DMS53 treated with DMSO at 0.1 percent for 48 hours (cell line): ENCODE results near the gene GPATCH2L.

Experiments used
- DNase-seq: peaks from one replicate; lab custom pipeline; 2025; ENCODE audit not compliant: unreplicated experiment; lab: John Stamatoyannopoulos, UW

The GPATCH2L gene

GRCh38 chr14:76136476-76137110 is 15.1 kb upstream of the GPATCH2L start:
- no peak for DNase-seq

GRCh38 chr14:76138119-76138757 is 13.5 kb upstream of the GPATCH2L start:
- no peak for DNase-seq

DNA sequence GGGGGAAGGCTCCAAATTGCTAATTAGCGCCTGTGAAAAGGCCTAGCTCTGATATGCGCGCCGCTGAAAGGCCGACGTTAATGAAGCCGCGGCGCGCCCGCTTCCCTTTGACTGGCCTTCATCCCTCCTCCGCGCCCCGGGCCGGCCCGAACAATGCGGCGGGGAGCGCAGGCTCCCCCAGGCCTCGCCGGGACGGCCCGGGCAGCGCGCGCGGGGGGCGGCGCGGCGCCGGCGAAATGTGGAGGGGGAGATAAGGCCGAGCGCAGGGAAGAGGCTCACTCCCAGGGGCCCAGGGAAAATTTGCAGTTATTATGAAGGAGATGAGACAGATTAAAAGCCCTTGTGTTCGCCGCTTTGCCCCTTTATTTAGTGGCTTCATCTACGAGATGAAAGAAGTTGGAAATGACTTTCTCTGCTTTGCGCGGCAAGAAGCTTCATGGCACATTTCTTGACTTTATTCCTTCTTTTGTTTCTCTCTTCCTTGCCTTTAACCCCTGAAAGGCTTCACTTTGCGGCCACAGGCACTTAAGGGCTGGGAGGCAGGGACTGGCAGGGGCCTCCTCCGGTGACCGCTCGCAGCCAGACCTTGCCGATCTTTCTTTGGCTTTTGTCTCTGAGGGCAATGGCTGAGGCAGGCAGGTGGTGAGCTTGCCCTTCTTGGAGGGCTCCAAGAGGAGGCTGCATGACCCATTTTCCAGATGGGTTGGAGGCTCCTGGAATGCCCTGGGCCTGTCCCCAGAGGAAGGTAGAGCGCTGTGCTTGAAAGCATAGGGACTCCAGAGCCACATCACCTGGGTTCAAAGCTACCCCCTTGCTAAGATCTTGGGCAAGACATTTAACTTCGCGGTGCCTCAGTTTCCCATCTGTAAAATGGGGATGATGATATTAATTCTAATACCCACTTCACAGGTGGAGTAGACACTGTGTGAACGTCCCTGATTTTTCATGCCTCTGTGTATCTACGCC is 12.7 kb upstream of the GPATCH2L start:
- no peak for DNase-seq

DNA sequence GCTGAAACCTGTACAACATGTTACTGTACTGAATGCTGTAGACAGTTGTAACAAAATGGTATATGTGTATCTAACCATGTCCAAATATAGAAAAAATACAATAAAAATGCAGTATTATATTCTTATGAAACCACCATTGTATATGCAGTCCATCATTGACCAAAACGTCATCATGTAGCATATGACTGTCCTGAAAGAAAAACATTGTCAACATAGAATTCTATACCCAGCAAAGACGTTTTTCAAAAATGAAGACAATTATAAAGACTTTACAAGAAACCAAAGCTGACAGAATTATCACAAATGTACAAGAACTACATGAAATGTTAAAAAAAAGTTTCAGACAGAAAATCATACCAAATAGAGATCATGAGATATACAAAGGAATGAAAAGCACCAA is 8.1 kb upstream of the GPATCH2L start:
- DNase-seq = no peak

GRCh38 chr14:76146976-76147375 is 4.7 kb upstream of the GPATCH2L start:
- no peak for DNase-seq

DNA sequence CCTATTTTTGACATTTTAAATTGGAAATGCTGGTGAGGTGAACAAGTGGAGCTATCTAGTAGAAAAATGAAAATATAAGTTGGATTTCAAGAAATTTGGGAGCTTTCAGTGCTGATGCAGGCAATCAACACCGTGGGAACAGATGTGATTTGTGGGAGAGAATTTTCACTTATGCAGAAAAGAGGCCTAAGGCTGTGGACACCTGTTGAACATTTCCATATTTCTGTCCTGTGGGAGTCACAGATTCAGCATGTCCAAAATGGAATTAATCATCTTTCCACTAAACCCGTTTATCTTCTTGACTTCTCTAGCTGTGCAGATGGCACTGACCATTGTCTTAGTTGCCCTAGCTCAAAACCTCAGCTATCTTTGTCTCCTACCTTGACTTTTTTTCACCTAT is 2.5 kb upstream of the GPATCH2L start:
- no peak for DNase-seq

DNA sequence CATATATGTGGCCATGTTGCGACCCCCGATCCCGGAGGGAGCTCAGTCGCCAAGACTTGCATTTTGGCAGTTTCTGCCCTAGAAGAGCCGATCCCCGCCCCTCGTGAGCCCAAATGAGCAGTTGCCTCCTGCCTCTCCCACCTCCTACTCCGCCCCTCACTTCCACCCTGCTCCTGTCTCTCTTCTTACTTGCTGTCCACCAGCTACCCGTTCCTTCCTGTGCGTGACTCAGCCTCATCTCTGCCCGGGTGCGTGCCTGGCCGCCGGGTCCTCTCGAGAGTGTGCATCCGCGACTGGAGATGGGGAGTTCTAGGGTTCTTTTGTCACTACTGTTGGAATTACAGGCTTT is 585 bp downstream of the GPATCH2L start:
- peak; percentile 12 for DNase-seq

DNA sequence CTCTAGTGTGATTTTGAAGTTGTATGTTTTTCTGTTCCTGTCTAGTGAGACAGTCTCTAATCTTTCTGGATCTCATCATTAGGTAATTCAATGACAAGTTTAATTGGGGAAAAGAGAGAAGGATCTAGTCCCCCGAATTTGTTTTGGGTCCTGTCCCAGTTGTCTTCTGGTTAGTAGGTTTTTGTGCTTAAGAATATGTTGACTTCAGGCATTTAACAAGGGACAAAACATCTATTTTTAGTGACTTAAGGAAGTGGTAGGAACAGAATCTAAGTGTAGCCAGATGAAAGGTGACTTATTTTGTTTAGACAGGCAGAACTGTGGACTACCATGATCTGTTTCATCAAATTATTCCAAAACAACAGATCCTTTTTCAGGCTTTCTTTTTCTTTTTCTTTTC is 2.2 kb downstream of the GPATCH2L start:
- no peak for DNase-seq

DNA sequence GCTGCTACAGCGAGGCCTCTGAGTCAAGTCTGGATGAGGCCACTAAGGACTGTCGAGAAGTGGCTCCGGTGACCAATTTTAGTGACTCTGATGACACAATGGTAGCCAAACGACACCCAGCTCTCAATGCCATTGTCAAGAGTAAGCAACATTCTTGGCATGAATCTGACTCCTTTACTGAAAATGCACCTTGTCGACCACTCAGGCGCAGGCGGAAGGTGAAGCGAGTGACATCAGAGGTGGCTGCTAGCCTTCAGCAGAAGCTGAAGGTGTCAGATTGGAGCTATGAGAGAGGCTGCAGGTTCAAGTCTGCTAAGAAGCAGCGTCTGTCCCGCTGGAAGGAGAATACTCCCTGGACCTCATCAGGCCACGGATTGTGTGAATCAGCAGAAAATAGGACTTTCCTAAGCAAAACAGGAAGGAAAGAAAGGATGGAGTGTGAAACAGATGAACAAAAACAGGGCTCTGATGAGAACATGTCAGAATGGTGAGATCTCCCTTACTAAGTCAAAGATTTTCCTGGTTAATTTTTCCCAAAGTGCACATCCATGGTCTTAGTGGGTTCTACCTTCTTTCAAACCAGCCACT is 2.9 kb downstream of the GPATCH2L start:
- DNase-seq = no peak

- no peak for DNase-seq
Observed at GRCh38 chr14:76163668-76164363, 12.1 kb downstream of the GPATCH2L start.

- DNase-seq = no peak
Observed at GRCh38 chr14:76168531-76168930, 16.8 kb downstream of the GPATCH2L start.

- DNase-seq = no peak
Observed at GRCh38 chr14:76169776-76170175, 18.1 kb downstream of the GPATCH2L start.

- DNase-seq = no peak
Observed at GRCh38 chr14:76174982-76175381, 23.3 kb downstream of the GPATCH2L start.

DNA sequence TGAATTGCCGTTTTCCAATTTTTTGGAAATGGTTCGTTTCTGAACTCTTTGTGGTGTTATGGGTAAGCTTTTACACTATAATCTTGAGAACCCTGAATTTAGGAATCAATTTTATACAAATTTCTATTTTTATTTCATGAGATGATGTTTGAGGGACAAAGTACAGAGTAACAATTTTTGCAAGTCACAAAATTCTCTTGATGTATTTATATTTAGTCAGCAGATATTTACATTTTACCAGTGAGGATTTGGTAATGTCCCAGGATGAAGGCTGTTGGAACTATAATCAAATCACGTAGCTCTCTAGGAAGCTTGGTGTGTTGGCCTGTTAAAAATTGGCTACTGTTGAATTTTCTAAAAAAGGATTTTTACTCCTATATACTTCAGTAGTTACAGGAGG is 24.2 kb downstream of the GPATCH2L start:
- no peak for DNase-seq

GRCh38 chr14:76181546-76181945 is 29.8 kb downstream of the GPATCH2L start:
- no peak for DNase-seq

- DNase-seq = no peak
Observed at GRCh38 chr14:76186308-76187027, 34.7 kb downstream of the GPATCH2L start.

GRCh38 chr14:76191297-76191696 is 39.6 kb downstream of the GPATCH2L start:
- no peak for DNase-seq

GRCh38 chr14:76193696-76194095 is 42.0 kb downstream of the GPATCH2L start:
- no peak for DNase-seq

- DNase-seq = no peak
Observed at GRCh38 chr14:76194327-76194726, 42.6 kb downstream of the GPATCH2L start.

DNA sequence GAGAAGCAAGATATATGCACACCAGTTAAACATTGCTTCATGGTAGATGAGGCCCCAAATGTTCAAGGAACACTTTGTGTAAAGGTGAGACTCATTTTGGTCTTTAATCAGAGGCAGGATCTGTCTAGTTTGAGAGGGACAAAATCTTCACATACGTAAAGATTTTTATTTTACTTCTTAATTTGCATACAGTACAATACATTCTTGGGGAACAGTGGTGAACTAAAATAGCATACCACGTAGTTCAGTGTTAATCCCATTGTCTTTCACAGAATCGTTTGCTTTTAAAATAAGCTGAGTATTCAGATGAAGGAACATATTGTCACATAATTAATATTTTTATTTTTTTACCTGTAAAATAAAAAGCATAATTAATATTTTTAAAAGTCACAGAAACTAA is 43.3 kb downstream of the GPATCH2L start:
- no peak for DNase-seq
